ENCODE results near the gene POLE3.
"Not testable (repeated sequence)": the region's sequence is repeated elsewhere in the genome, so short reads cannot be mapped to it uniquely, and the experiment has no call there.

POLE3 gene

GRCh38 chr9:113370806-113371325, 39.6 kb downstream of the POLE3 start:
- DNase-seq: no peak
- Mint-ChIP-seq H3K4me1 (peaks cover 16% of the 10 kb centered on the region), H3K36me3 (ENCODE audit: low read depth) (peaks cover 15% of the 10 kb centered on the region), H3K9me3 (no peaks in the 10 kb centered on the region), H3K27me3 (ENCODE audit: low read depth, poor library complexity) (no peaks in the 10 kb centered on the region), H3K4me3 (no peak overlapping the region), H3K27ac (no peak overlapping the region)
- no peak for TF ChIP-seq CTCF (IDR thresholded peaks at IDR 0.05)

- H3K9me3 Mint-ChIP-seq: no peaks in the 10 kb centered on the region
- no peak for DNase-seq
- peaks cover 9% of the 10 kb centered on the region for H3K4me1 Mint-ChIP-seq
- peaks cover 7% of the 10 kb centered on the region for H3K36me3 Mint-ChIP-seq (ENCODE audit: low read depth)
- no peak overlapping the region for H3K27ac Mint-ChIP-seq
- H3K27me3 Mint-ChIP-seq (ENCODE audit: low read depth, poor library complexity): no peaks in the 10 kb centered on the region
- TF ChIP-seq CTCF (IDR thresholded peaks at IDR 0.05): no peak
- no peak overlapping the region for H3K4me3 Mint-ChIP-seq
These were observed 40.7 kb downstream of the POLE3 start for GRCh38 chr9:113369855-113370140.

- Mint-ChIP-seq H3K27me3 (ENCODE audit: low read depth, poor library complexity) (no peaks in the 10 kb centered on the region), H3K4me3 (no peak overlapping the region), H3K36me3 (ENCODE audit: low read depth) (peaks cover under 1% of the 10 kb centered on the region), H3K9me3 (no peaks in the 10 kb centered on the region), H3K4me1 (peaks cover 9% of the 10 kb centered on the region), H3K27ac (no peak overlapping the region)
- DNase-seq: no peak
- no peak for TF ChIP-seq CTCF (IDR thresholded peaks at IDR 0.05)
These were observed 41.3 kb downstream of the POLE3 start for GRCh38 chr9:113368982-113369854.

- no peaks in the 10 kb centered on the region for H3K36me3 Mint-ChIP-seq (ENCODE audit: low read depth)
- no peak for DNase-seq
- TF ChIP-seq CTCF (IDR thresholded peaks at IDR 0.05): no peak
- peaks cover 9% of the 10 kb centered on the region for H3K4me1 Mint-ChIP-seq
- no peak overlapping the region for H3K4me3 Mint-ChIP-seq
- no peak overlapping the region for H3K27ac Mint-ChIP-seq
- H3K27me3 Mint-ChIP-seq (ENCODE audit: low read depth, poor library complexity): peaks cover under 1% of the 10 kb centered on the region
- no peaks in the 10 kb centered on the region for H3K9me3 Mint-ChIP-seq
These were observed 42.0 kb downstream of the POLE3 start for GRCh38 chr9:113368348-113368981.

GRCh38 chr9:113365652-113366051, 44.8 kb downstream of the POLE3 start:
- H3K9me3 Mint-ChIP-seq; H3K36me3 Mint-ChIP-seq (ENCODE audit: low read depth); H3K27ac Mint-ChIP-seq; DNase-seq; H3K4me3 Mint-ChIP-seq: not testable (repeated sequence)
- Mint-ChIP-seq H3K27me3 (ENCODE audit: low read depth, poor library complexity) (peaks cover 15% of the 10 kb centered on the region), H3K4me1 (peaks cover 18% of the 10 kb centered on the region)

GRCh38 chr9:113364951-113365350, 45.5 kb downstream of the POLE3 start:
- DNase-seq: no peak
- H3K27ac Mint-ChIP-seq: no peak overlapping the region
- peaks cover 18% of the 10 kb centered on the region for H3K4me1 Mint-ChIP-seq
- H3K36me3 Mint-ChIP-seq (ENCODE audit: low read depth): no peaks in the 10 kb centered on the region
- no peaks in the 10 kb centered on the region for H3K9me3 Mint-ChIP-seq
- peaks cover 22% of the 10 kb centered on the region for H3K27me3 Mint-ChIP-seq (ENCODE audit: low read depth, poor library complexity)
- TF ChIP-seq CTCF (IDR thresholded peaks at IDR 0.05): no peak
- no peak overlapping the region for H3K4me3 Mint-ChIP-seq

Data from nephron progenitor cell (in vitro differentiated cells).